A549 (cell line): ENCODE data around the gene TMEM43.

Source experiments
- MAFK ChIP-seq: fragments of 450-650 bp; IDR thresholded peaks from 2 replicates; pipeline ENCODE4 v1.6.1; 2014; ENCODE audit not compliant: partially characterized antibody
- POLR2A ChIP-seq: IDR thresholded peaks from 2 replicates; pipeline ENCODE4 v1.6.1; 2012; ENCODE audit warnings: mild to moderate bottlenecking, low read length
- RNF2 ChIP-seq: fragments of 200-600 bp; sonication (generic); IDR thresholded peaks from 2 replicates; pipeline ENCODE4 v1.6.1; 2016; ENCODE audit warnings: low read depth, mild to moderate bottlenecking, antibody characterized with exemption, moderate library complexity, borderline replicate concordance
- TF ChIP-seq, protein P1 (sequence below): fragments of >200 bp; sonication (Bioruptor Twin); formaldehyde crosslinking; IDR thresholded peaks from 3 replicates; pipeline ENCODE4 v1.5.1; 2016
- TF ChIP-seq, protein P2 (sequence below): IDR thresholded peaks from 2 replicates; pipeline ENCODE4 v1.6.1; 2012

DNA sequence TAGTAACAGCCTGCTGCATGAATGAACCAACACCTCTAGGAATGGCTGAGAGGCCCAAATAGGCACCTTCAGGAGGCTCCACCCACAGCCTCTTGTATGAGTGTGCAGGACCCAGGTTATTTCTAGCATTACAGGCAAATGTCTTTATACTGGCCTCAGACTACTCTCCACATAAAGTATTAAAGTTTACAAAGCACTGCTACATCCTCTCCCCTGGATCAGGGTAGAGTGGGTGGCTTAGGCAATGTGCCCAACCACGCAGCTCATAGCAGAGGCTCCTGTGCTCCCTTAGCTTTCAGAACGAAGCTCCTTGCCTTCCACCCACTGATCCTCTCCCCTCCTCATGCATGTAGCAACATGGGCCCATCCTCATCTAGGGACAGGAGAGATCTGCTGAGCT, 16.3 kb downstream of the TMEM43 start:
- TF ChIP-seq POLR2A (no peak), RNF2 (no peak), MAFK (no peak)
- TF ChIP-seq, protein P1, sequence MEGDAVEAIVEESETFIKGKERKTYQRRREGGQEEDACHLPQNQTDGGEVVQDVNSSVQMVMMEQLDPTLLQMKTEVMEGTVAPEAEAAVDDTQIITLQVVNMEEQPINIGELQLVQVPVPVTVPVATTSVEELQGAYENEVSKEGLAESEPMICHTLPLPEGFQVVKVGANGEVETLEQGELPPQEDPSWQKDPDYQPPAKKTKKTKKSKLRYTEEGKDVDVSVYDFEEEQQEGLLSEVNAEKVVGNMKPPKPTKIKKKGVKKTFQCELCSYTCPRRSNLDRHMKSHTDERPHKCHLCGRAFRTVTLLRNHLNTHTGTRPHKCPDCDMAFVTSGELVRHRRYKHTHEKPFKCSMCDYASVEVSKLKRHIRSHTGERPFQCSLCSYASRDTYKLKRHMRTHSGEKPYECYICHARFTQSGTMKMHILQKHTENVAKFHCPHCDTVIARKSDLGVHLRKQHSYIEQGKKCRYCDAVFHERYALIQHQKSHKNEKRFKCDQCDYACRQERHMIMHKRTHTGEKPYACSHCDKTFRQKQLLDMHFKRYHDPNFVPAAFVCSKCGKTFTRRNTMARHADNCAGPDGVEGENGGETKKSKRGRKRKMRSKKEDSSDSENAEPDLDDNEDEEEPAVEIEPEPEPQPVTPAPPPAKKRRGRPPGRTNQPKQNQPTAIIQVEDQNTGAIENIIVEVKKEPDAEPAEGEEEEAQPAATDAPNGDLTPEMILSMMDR = no peak
- TF ChIP-seq, protein P2, sequence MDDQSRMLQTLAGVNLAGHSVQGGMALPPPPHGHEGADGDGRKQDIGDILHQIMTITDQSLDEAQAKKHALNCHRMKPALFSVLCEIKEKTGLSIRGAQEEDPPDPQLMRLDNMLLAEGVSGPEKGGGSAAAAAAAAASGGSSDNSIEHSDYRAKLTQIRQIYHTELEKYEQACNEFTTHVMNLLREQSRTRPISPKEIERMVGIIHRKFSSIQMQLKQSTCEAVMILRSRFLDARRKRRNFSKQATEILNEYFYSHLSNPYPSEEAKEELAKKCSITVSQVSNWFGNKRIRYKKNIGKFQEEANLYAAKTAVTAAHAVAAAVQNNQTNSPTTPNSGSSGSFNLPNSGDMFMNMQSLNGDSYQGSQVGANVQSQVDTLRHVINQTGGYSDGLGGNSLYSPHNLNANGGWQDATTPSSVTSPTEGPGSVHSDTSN = no peak
